ENCODE measurements around the gene SNX7. TPM values are rescaled to one million over a fixed set of nuclear protein-coding genes. Genes with fewer than 3 reads are reported as not detected.

SNX7 gene
- total RNA-seq (36.0 and 37.9 TPM in 2 replicates), polyA plus RNA-seq (11.9 and 22.4 TPM in 2 replicates), polyA minus RNA-seq (11.8 and 13.2 TPM in 2 replicates), Bru-seq, nascent RNA (percentile 75 among the genes with signal in this experiment), BruChase-seq, experiment 1, labeled RNA remaining after a 6-hour chase (percentile 58 among the genes with signal in this experiment), BruChase-seq, experiment 2, labeled RNA remaining after a 2-hour chase (percentile 54 among the genes with signal in this experiment)
- polyA plus RNA-seq (2011; cell fraction: cytosol; rRNA removed): 24.4 and 25.4 TPM in 2 replicates
- 11.2 and 13.8 TPM in 2 replicates for polyA plus RNA-seq (2011; cell fraction: nucleus; rRNA removed)
- polyA plus RNA-seq (2012): 32.2 and 48.5 TPM in 2 replicates
- polyA minus RNA-seq (2011; cell fraction: cytosol; rRNA and poly(A)+ RNA removed): 0.72 TPM
- 14.0 and 22.7 TPM in 2 replicates for polyA minus RNA-seq (2011; cell fraction: nucleus; rRNA and poly(A)+ RNA removed)
- long read RNA-seq, transcript SNX7-201 (9 exons, 1,734 nt): major isoform, 217 of 282 reads
- long read RNA-seq, partial matches to known transcripts: 5 of 282 reads
- long read RNA-seq, other reads (novel, unspliced or antisense): 55 of 282 reads

GRCh38 chr1:98661544-98662355 is at the start of gene SNX7:
Gene SNX7, plus strand, starts transcription at chr1:98661721. Its CDS starts 11 bp downstream, at chr1:98661732.
- no peaks in the 10 kb centered on the region for H4K20me1 ChIP-seq (replicated peaks; ENCODE audit: control insufficient read depth, extremely low read depth, insufficient read depth, low read length)
- intact Hi-C loops (cut with micrococcal nuclease): loop anchor here (10.0 kb wide), 2 partner anchors 243 to 607 kb away; no protein-coding TSS in a partner anchor
- peaks cover 23% of the 10 kb centered on the region for H3K4me1 ChIP-seq (ENCODE audit: control insufficient read depth, extremely low read depth, insufficient read depth, low read length)
- peak within 1 kb of the TSS; percentile 70 to 94 (median 91) for H3K4me3 ChIP-seq (replicated peaks in 1 of 3; ENCODE audit: insufficient read depth in 1 of 3, low read depth in 1 of 3, low read length in 3 of 3)
- H3K9me3 ChIP-seq (replicated peaks; ENCODE audit: control insufficient read depth, insufficient read depth, low read length): no peaks in the 10 kb centered on the region
- H3K27ac ChIP-seq (ENCODE audit: insufficient read depth, low read depth, low read length): peak within 1 kb of the TSS; percentile 56
- ChIA-PET POLR2A (no interaction called here), CTCF (interaction anchor here (1.0 to 1.2 kb wide), 5 partner anchors 9 to 194 kb away, joined by 3 to 4 read pairs (median 4); no protein-coding TSS in a partner anchor)
- peak within 1 kb of the TSS; percentile 96 for H2AFZ ChIP-seq (ENCODE audit: low read depth, low read length)
- TF ChIP-seq POLR2A (IDR thresholded peaks at IDR 0.05; ENCODE audit: low read depth, low read length) (no peak), POLR2AphosphoS5 (IDR thresholded peaks at IDR 0.05; ENCODE audit: insufficient read depth, low read depth, low read length) (peak; percentile 66), MYC (IDR thresholded peaks at IDR 0.05; ENCODE audit: low read depth, low read length) (no peak), MAX (IDR thresholded peaks at IDR 0.05; ENCODE audit: insufficient read depth, insufficient read length) (no peak), GATA2 (IDR thresholded peaks at IDR 0.05; ENCODE audit: insufficient read depth, insufficient read length, low read depth, low read length) (no peak), FOS (IDR thresholded peaks at IDR 0.05; ENCODE audit: borderline replicate concordance, insufficient read depth, low read length) (no peak), CTCF (IDR thresholded peaks at IDR 0.05; ENCODE audit: extremely low read depth in 1 of 2, insufficient read depth in 1 of 2, low read depth in 1 of 2, low read length in 2 of 2) (peak in 1 of 2 donors; percentile 43), JUN (IDR thresholded peaks at IDR 0.05; ENCODE audit: borderline replicate concordance, insufficient read depth, insufficient read length, low read depth) (no peak), EZH2 (IDR thresholded peaks at IDR 0.05; ENCODE audit: borderline replicate concordance, low read depth, low read length, severe bottlenecking) (no peak)
- DNase-seq (ENCODE audit: low read depth, low spot score) (peak; percentile 83), FAIRE-seq (peak; percentile 12)
- no peaks in the 10 kb centered on the region for H3K36me3 ChIP-seq (ENCODE audit: control insufficient read depth in 2 of 2, extremely low read depth in 1 of 2, insufficient read depth in 2 of 2, low read length in 2 of 2)
- peak within 1 kb of the TSS; percentile 87 for H3K9ac ChIP-seq (replicated peaks; ENCODE audit: extremely low read depth, insufficient read depth, low read length)
- peaks cover 31% of the 10 kb centered on the region for H3K79me2 ChIP-seq (ENCODE audit: control insufficient read depth, insufficient read depth, low read length)
- no peaks in the 10 kb centered on the region for H3K9me1 ChIP-seq (replicated peaks; ENCODE audit: control insufficient read depth, extremely low read depth, insufficient read depth, low read length)
- peak within 1 kb of the TSS; percentile 99 for H3K4me2 ChIP-seq (ENCODE audit: insufficient read depth, low read length)
- BruUV-seq (replicated peaks): no TSS peak
- H3K27me3 ChIP-seq (ENCODE audit: control insufficient read depth in 2 of 2, insufficient read depth in 2 of 2, low read length in 2 of 2): no peaks in the 10 kb centered on the region
- dilution Hi-C loops (cut with MboI; ENCODE audit: extremely low pct_ligation_motif_present, low sequenced_read_pairs): no loop called here
